HepG2 (cell line): ENCODE data around the gene SLC22A31. TPM values are rescaled to one million over a fixed set of nuclear protein-coding genes. Genes with fewer than 3 reads are reported as not detected.

Experiments used
- ADNP ChIP-seq: sonication (generic); formaldehyde crosslinking; IDR thresholded peaks from 2 replicates; pipeline ENCODE4 v1.4.0; 2020; ENCODE audit warnings: missing genetic modification reagents
- ARNTL ChIP-seq: sonication (generic); formaldehyde crosslinking; IDR thresholded peaks from 2 replicates; pipeline ENCODE4 v1.4.0; 2020; ENCODE audit warnings: mild to moderate bottlenecking, missing genetic modification reagents
- FOSL2 ChIP-seq: sonication (generic); formaldehyde crosslinking; IDR thresholded peaks from 2 replicates; pipeline ENCODE4 v1.4.0; 2020; ENCODE audit warnings: missing genetic modification reagents
- HCFC1 ChIP-seq: fragments of 150-350 bp; IDR thresholded peaks from 2 replicates; pipeline ENCODE4 v1.6.1; 2014; ENCODE audit warnings: low read depth, low read length
- HIVEP1 ChIP-seq: sonication (generic); formaldehyde crosslinking; IDR thresholded peaks from 2 replicates; pipeline ENCODE4 v1.4.0; 2020; ENCODE audit warnings: mild to moderate bottlenecking, missing genetic modification reagents
- MAX ChIP-seq: IDR thresholded peaks from 2 replicates; pipeline ENCODE4 v1.6.1; 2012; ENCODE audit warnings: inconsistent platforms
- MYPOP ChIP-seq: sonication (generic); formaldehyde crosslinking; IDR thresholded peaks from 2 replicates; pipeline ENCODE4 v1.8.1; 2023; ENCODE audit warnings: mild to moderate bottlenecking, moderate library complexity, missing genetic modification reagents
- NRL ChIP-seq: sonication (generic); formaldehyde crosslinking; IDR thresholded peaks from 2 replicates; pipeline ENCODE4 v1.5.0; 2020; ENCODE audit warnings: missing genetic modification reagents, mild to moderate bottlenecking, moderate library complexity, borderline replicate concordance
- RBAK ChIP-seq: sonication (generic); formaldehyde crosslinking; IDR thresholded peaks from 2 replicates; pipeline ENCODE4 v1.5.1; 2020; ENCODE audit warnings: mild to moderate bottlenecking, missing genetic modification reagents
- RFX3 ChIP-seq: IDR thresholded peaks from 2 replicates; pipeline ENCODE4 v1.6.1; 2016; ENCODE audit warnings: missing biosample characterization, missing genetic modification reagents
- SP2 ChIP-seq: sonication (generic); formaldehyde crosslinking; IDR thresholded peaks from 2 replicates; pipeline ENCODE4 v1.5.1; 2020; ENCODE audit warnings: mild to moderate bottlenecking, missing genetic modification reagents
- TEAD2 ChIP-seq: sonication (generic); formaldehyde crosslinking; IDR thresholded peaks from 2 replicates; pipeline ENCODE4 v1.9.0; 2021; ENCODE audit warnings: missing genetic modification reagents
- TFE3 ChIP-seq: IDR thresholded peaks from 2 replicates; pipeline ENCODE4 v1.6.1; 2016
- ZFP1 ChIP-seq: IDR thresholded peaks from 2 replicates; pipeline ENCODE4 v1.6.1; 2016
- ZNF143 ChIP-seq: sonication (generic); formaldehyde crosslinking; IDR thresholded peaks from 2 replicates; pipeline ENCODE4 v1.4.0; 2020; ENCODE audit warnings: missing genetic modification reagents
- ZNF234 ChIP-seq: sonication (generic); formaldehyde crosslinking; conservative IDR thresholded peaks from 2 replicates; pipeline ENCODE4 v1.5.1; 2020; ENCODE audit warnings: mild to moderate bottlenecking, missing genetic modification reagents
- ZNF263 ChIP-seq: sonication (generic); formaldehyde crosslinking; IDR thresholded peaks from 2 replicates; pipeline ENCODE4 v1.4.0; 2020; ENCODE audit warnings: missing genetic modification reagents
- ZNF564 ChIP-seq: sonication (generic); formaldehyde crosslinking; IDR thresholded peaks from 2 replicates; pipeline ENCODE4 v1.8.1; 2023; ENCODE audit warnings: mild to moderate bottlenecking, missing genetic modification reagents
- ZNF776 ChIP-seq: sonication (generic); formaldehyde crosslinking; IDR thresholded peaks from 2 replicates; pipeline ENCODE4 v1.4.0; 2020; ENCODE audit warnings: mild to moderate bottlenecking, missing genetic modification reagents
- ZSCAN20 ChIP-seq: sonication (generic); formaldehyde crosslinking; IDR thresholded peaks from 2 replicates; pipeline ENCODE4 v1.4.0; 2020; ENCODE audit warnings: missing genetic modification reagents, mild to moderate bottlenecking, borderline replicate concordance
- polyA plus RNA-seq, 8 experiments: library from polyadenylated mRNA; depleted of rRNA in 3 of 8; stranded (reverse) in 7 of 8; unstranded in 1 of 8; fragments of >200 nt; fragmentation: Illumina TruSeq in 4 of 8; extraction: Trizol in 4 of 8; gene quantifications; 2 replicates each; pipeline versions ENCODE4 v1.2.1 to v1.2.3, GENCODE V29; 2011 to 2016; ENCODE audit warnings: low read depth in 4 of 8, missing spikeins in 1 of 8, mixed read lengths in 1 of 8; ENCODE audit not compliant: insufficient read depth in 1 of 8
- total RNA-seq, 5 experiments: library from RNA; depleted of rRNA; stranded (reverse); fragments of >200 nt; fragmentation: Illumina TruSeq; extraction: Trizol; gene quantifications; 2 replicates each; pipeline ENCODE4 v1.2.3, GENCODE V29; 2016; ENCODE audit warnings: low read depth in 1 of 5
- TF ChIP-seq, protein P1 (sequence below): sonication (generic); formaldehyde crosslinking; IDR thresholded peaks from 2 replicates; pipeline ENCODE4 v1.4.0; 2020; ENCODE audit warnings: missing genetic modification reagents
- TF ChIP-seq, protein P2 (sequence below): sonication (generic); formaldehyde crosslinking; IDR thresholded peaks from 2 replicates; pipeline ENCODE4 v1.4.0; 2020; ENCODE audit warnings: missing genetic modification reagents
- TF ChIP-seq, protein P3 (sequence below): IDR thresholded peaks from 2 replicates; pipeline ENCODE4 v1.6.1; 2016; ENCODE audit warnings: missing genetic modification reagents, missing compliant biosample characterization
- TF ChIP-seq, protein P4 (sequence below): sonication (generic); formaldehyde crosslinking; IDR thresholded peaks from 2 replicates; pipeline ENCODE4 v1.4.0; 2020; ENCODE audit warnings: missing genetic modification reagents

Gene SLC22A31
- total and polyA plus RNA-seq, 2 of the 13 experiments (the other 11 are each of a cell fraction or from before 2014, with no cell fraction given) = 67.3 to 83.3 TPM

- TF ChIP-seq, protein P1, sequence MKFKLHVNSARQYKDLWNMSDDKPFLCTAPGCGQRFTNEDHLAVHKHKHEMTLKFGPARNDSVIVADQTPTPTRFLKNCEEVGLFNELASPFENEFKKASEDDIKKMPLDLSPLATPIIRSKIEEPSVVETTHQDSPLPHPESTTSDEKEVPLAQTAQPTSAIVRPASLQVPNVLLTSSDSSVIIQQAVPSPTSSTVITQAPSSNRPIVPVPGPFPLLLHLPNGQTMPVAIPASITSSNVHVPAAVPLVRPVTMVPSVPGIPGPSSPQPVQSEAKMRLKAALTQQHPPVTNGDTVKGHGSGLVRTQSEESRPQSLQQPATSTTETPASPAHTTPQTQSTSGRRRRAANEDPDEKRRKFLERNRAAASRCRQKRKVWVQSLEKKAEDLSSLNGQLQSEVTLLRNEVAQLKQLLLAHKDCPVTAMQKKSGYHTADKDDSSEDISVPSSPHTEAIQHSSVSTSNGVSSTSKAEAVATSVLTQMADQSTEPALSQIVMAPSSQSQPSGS (CRISPR knock-in tag) = no peak
- TF ChIP-seq ZNF564 (no peak), ZNF776 (CRISPR knock-in tag) (no peak), ADNP (CRISPR knock-in tag) (no peak), ZNF234 (no peak), ZNF143 (CRISPR knock-in tag) (no peak), SP2 (CRISPR knock-in tag) (no peak), HCFC1 (no peak), NRL (CRISPR knock-in tag) (no peak), RBAK (CRISPR knock-in tag) (no peak), MAX (peak; percentile 52), ZSCAN20 (CRISPR knock-in tag) (no peak), ARNTL (no peak), FOSL2 (peak; percentile 46; the same call in 1 of the 2 replicates), ZFP1 (CRISPR knock-in tag) (no peak), ZNF263 (CRISPR knock-in tag) (peak; percentile 89), MYPOP (no peak), TEAD2 (no peak), RFX3 (no peak), TFE3 (CRISPR knock-in tag) (no peak), HIVEP1 (CRISPR knock-in tag) (no peak)
- TF ChIP-seq, protein P2, sequence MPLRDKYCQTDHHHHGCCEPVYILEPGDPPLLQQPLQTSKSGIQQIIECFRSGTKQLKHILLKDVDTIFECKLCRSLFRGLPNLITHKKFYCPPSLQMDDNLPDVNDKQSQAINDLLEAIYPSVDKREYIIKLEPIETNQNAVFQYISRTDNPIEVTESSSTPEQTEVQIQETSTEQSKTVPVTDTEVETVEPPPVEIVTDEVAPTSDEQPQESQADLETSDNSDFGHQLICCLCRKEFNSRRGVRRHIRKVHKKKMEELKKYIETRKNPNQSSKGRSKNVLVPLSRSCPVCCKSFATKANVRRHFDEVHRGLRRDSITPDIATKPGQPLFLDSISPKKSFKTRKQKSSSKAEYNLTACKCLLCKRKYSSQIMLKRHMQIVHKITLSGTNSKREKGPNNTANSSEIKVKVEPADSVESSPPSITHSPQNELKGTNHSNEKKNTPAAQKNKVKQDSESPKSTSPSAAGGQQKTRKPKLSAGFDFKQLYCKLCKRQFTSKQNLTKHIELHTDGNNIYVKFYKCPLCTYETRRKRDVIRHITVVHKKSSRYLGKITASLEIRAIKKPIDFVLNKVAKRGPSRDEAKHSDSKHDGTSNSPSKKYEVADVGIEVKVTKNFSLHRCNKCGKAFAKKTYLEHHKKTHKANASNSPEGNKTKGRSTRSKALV (CRISPR knock-in tag) = no peak
- TF ChIP-seq, protein P3, sequence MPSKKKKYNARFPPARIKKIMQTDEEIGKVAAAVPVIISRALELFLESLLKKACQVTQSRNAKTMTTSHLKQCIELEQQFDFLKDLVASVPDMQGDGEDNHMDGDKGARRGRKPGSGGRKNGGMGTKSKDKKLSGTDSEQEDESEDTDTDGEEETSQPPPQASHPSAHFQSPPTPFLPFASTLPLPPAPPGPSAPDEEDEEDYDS = no peak
- TF ChIP-seq, protein P4, sequence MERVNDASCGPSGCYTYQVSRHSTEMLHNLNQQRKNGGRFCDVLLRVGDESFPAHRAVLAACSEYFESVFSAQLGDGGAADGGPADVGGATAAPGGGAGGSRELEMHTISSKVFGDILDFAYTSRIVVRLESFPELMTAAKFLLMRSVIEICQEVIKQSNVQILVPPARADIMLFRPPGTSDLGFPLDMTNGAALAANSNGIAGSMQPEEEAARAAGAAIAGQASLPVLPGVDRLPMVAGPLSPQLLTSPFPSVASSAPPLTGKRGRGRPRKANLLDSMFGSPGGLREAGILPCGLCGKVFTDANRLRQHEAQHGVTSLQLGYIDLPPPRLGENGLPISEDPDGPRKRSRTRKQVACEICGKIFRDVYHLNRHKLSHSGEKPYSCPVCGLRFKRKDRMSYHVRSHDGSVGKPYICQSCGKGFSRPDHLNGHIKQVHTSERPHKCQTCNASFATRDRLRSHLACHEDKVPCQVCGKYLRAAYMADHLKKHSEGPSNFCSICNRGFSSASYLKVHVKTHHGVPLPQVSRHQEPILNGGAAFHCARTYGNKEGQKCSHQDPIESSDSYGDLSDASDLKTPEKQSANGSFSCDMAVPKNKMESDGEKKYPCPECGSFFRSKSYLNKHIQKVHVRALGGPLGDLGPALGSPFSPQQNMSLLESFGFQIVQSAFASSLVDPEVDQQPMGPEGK (CRISPR knock-in tag) = peak; percentile 57
These were observed 12.5 kb downstream of the SLC22A31 start (continued) for GRCh38 chr16:89187770-89188392.
